Stomach (tissue), 9 donors: ENCODE results near the gene ETFDH. TPM values are rescaled to one million over a fixed set of nuclear protein-coding genes. Genes with fewer than 3 reads are reported as not detected.

Experiments used
- DNase-seq, 2 donors: peaks; one replicate each; pipeline versions ENCODE4 v3.0.0 to v3.0.0-alpha.2; 2013 to 2019
- H3K27ac ChIP-seq, 5 donors: fragments of 200-600 bp in 4 of 5; sonication (generic) in 4 of 5; one replicate each; pipeline ENCODE4 v1.5.1; 2013 to 2019; ENCODE audit warnings: mild to moderate bottlenecking in 1 of 5, moderate library complexity in 1 of 5
- H3K27me3 ChIP-seq, 3 donors: fragments of 200-600 bp; sonication (generic); one replicate each; pipeline ENCODE4 v1.5.1; 2017 to 2019; ENCODE audit warnings: mixed run types in 1 of 3
- H3K36me3 ChIP-seq, 4 donors: fragments of 200-600 bp; sonication (generic); 1 replicate in 3 of 4; 2 replicates in 1 of 4; pipeline ENCODE4 v1.5.1; 2016 to 2019
- H3K4me1 ChIP-seq, 4 donors: fragments of 200-600 bp; sonication (generic); one replicate each; pipeline ENCODE4 v1.5.1; 2016 to 2019
- H3K4me3 ChIP-seq, 4 donors: fragments of 200-600 bp; sonication (generic) in 3 of 4; one replicate each; pipeline ENCODE4 v1.5.1; 2016 to 2019; ENCODE audit warnings: mild to moderate bottlenecking in 1 of 4
- H3K9me3 ChIP-seq, 4 donors: fragments of 200-600 bp; sonication (generic); one replicate each; pipeline ENCODE4 v1.5.1; 2016 to 2019
- CTCF ChIP-seq, 7 experiments: fragments of 450-650 bp in 4 of 7; fragments of 200-600 bp in 3 of 7; sonication (generic) in 3 of 7; IDR thresholded peaks; one replicate each; pipeline ENCODE4 v1.5.1; 2016 to 2019; ENCODE audit warnings: antibody characterized with exemption in 7 of 7, control low read depth in 2 of 7, mild to moderate bottlenecking in 1 of 7
- EP300 ChIP-seq: sonication (generic); formaldehyde crosslinking; IDR thresholded peaks from one replicate; pipeline ENCODE4 v1.6.1; 2017; ENCODE audit warnings: antibody characterized with exemption
- POLR2A ChIP-seq, 4 donors: fragments of 450-650 bp; IDR thresholded peaks; one replicate each; pipeline ENCODE4 v1.6.1; 2016; ENCODE audit warnings: antibody characterized with exemption in 4 of 4, control low read depth in 2 of 4, mild to moderate bottlenecking in 1 of 4, moderate library complexity in 1 of 4
- POLR2AphosphoS5 ChIP-seq, 3 donors: sonication (generic); formaldehyde crosslinking; IDR thresholded peaks; one replicate each; pipeline ENCODE4 v1.6.1; 2016; ENCODE audit warnings: antibody characterized with exemption in 3 of 3
- WGBS, 5 donors: extraction: QIAGEN DNeasy Blood & Tissue Kit in 3 of 5; methylation state at CpG; one replicate each; pipeline versions ENCODE4 v1.1.5 to v1.1.7; 2013 to 2018; 5-methylcytosine and 5-hydroxymethylcytosine counted together
- intact Hi-C: fragments of 100-400 bp; cut with DNase I; formaldehyde crosslinking; loops from one replicate; pipeline ENCODE4 v1.15.1; 2023; ENCODE audit warnings: low total_unique reads
- polyA plus RNA-seq, 3 donors: library from polyadenylated mRNA; stranded (reverse); fragments of 200-250 nt; gene quantifications; one replicate each; pipeline ENCODE4 v1.2.3, GENCODE V29; 2013
- total RNA-seq, 5 donors: library from RNA; depleted of rRNA; stranded (reverse); fragments of >200 nt; gene quantifications; one replicate each; pipeline versions ENCODE4 v1.1.0 to v1.2.3, GENCODE V29; 2014 to 2016
- donor health status: healthy with polysubstance abuse.
- donor health status: Bipolar disorder and iron deficiency.
- donor health status: healthy.

Gene ETFDH
- total and polyA plus RNA-seq, 8 donors: 9.3 to 78.0 (median 21.8) TPM

- DNase-seq: peak in 1 of 2 donors; percentile 3
- Histone ChIP-seq H3K27ac (no peak overlapping the region), H3K4me1 (no peaks in the 10 kb centered on the region), H3K9me3 (no peaks in the 10 kb centered on the region), H3K36me3 (no peaks in the 10 kb centered on the region), H3K27me3 (no peaks in the 10 kb centered on the region), H3K4me3 (no peak overlapping the region)
- 13 to 39% (median 25%) methylated on average over 1 of the region's 1 CpG for WGBS, 5 donors
- intact Hi-C loops: no loop called here
- TF ChIP-seq EP300: no peak
- TF ChIP-seq POLR2A (IDR thresholded peaks at IDR 0.05): no peak
- TF ChIP-seq POLR2AphosphoS5 (IDR thresholded peaks at IDR 0.05): no peak
- TF ChIP-seq CTCF (IDR thresholded peaks at IDR 0.05): no peak
These were observed 41.2 kb upstream of the ETFDH start for GRCh38 chr4:158630893-158631292.

DNA sequence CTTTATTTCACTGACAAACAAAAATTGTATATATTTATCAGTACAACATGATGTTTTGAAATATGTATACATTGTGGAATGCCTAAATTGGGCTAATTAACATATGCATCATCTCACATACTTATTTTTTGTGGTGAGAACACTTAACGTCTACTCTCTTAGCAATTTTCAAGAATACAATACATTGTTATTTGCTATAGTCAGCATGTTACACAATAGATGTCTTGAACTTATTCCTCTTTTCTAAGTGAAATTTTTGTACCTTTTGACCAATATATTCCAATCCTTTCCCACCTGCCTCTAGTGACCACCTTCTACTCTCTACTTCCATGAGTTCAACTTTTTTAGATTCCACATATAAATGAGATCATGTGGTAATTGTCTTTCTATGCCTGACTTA lies 35.5 kb upstream of the ETFDH start:
- Histone ChIP-seq H3K4me3 (no peak overlapping the region), H3K4me1 (no peaks in the 10 kb centered on the region), H3K27ac (no peak overlapping the region), H3K27me3 (no peaks in the 10 kb centered on the region), H3K9me3 (no peaks in the 10 kb centered on the region), H3K36me3 (no peaks in the 10 kb centered on the region)
- intact Hi-C loops: no loop called here
- no peak for DNase-seq
- TF ChIP-seq EP300: no peak
- TF ChIP-seq CTCF (IDR thresholded peaks at IDR 0.05): no peak
- TF ChIP-seq POLR2A (IDR thresholded peaks at IDR 0.05): no peak
- TF ChIP-seq POLR2AphosphoS5 (IDR thresholded peaks at IDR 0.05): no peak
- WGBS, 5 donors: 80 to 90% (median 88%) methylated on average over 1 of the region's 1 CpG

- Histone ChIP-seq H3K4me1 (no peaks in the 10 kb centered on the region), H3K9me3 (no peaks in the 10 kb centered on the region), H3K27ac (no peak overlapping the region), H3K36me3 (no peaks in the 10 kb centered on the region), H3K4me3 (no peak overlapping the region), H3K27me3 (no peaks in the 10 kb centered on the region)
- 79 to 90% (median 86%) methylated on average over 5 of the region's 5 CpGs for WGBS, 5 donors
- TF ChIP-seq EP300 (no peak), POLR2A (IDR thresholded peaks at IDR 0.05) (no peak), CTCF (IDR thresholded peaks at IDR 0.05) (no peak), POLR2AphosphoS5 (IDR thresholded peaks at IDR 0.05) (no peak)
- no peak for DNase-seq
- intact Hi-C loops: no loop called here
These were observed 27.7 kb upstream of the ETFDH start for GRCh38 chr4:158644356-158644755.

DNA sequence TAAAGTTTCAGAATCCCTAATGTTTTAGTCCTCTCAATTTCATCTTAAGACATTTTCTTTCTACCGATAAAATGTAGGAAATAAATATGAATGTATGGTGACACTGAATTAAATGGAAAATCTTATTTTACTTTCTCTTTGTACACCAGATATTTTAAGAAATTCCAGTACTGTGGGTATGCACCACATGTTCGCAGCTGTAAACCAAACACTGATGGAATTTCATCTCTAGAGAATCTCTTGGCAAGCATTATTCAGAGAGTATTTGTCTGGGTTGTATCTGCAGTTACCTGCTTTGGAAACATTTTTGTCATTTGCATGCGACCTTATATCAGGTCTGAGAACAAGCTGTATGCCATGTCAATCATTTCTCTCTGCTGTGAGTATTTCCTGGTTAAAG lies 27.3 kb upstream of the ETFDH start:
- WGBS, 5 donors: 68 to 81% (median 68%) methylated on average over 3 of the region's 3 CpGs

More for the DNA sequence above, 27.3 kb upstream of the ETFDH start:
- Histone ChIP-seq H3K27me3 (no peaks in the 10 kb centered on the region), H3K4me1 (no peaks in the 10 kb centered on the region), H3K9me3 (no peaks in the 10 kb centered on the region), H3K36me3 (no peaks in the 10 kb centered on the region), H3K4me3 (no peak overlapping the region), H3K27ac (no peak overlapping the region)
- intact Hi-C loops: no loop called here
- no peak for DNase-seq
- TF ChIP-seq POLR2AphosphoS5 (IDR thresholded peaks at IDR 0.05) (no peak), CTCF (IDR thresholded peaks at IDR 0.05) (no peak), EP300 (no peak), POLR2A (IDR thresholded peaks at IDR 0.05) (no peak)
